ENCODE results near the gene ZNF827. TPM values are rescaled to one million over a fixed set of nuclear protein-coding genes. Genes with fewer than 3 reads are reported as not detected.

Gene ZNF827
- polyA plus RNA-seq (ENCODE audit: insufficient read length in 3 of 3) = 10 to 100 TPM; 26.5 to 38.1 (median 30.5) TPM

- peak; percentile 53 to 69 (median 67) for DNase-seq (ENCODE audit: low read depth in 3 of 3, low spot score in 2 of 3)
These were observed at the start of gene ZNF827 for GRCh38 chr4:145938618-145939440. ZNF827 (minus strand) TSS chr4:145938823; CDS start chr4:145938407, 416 bp downstream.

GRCh38 chr4:145984563-145984962 is 45.9 kb upstream of the ZNF827 start:
- no peak for DNase-seq (ENCODE audit: low read depth in 3 of 3, low spot score in 2 of 3)

GRCh38 chr4:145982791-145983190 is 44.2 kb upstream of the ZNF827 start:
- DNase-seq (ENCODE audit: low read depth in 3 of 3, low spot score in 2 of 3) = no peak

- DNase-seq (ENCODE audit: low read depth in 3 of 3, low spot score in 2 of 3) = no peak
These were observed 40.5 kb upstream of the ZNF827 start for GRCh38 chr4:145979160-145979559.

- DNase-seq (ENCODE audit: low read depth in 3 of 3, low spot score in 2 of 3) = no peak
These were observed 38.1 kb upstream of the ZNF827 start for GRCh38 chr4:145976680-145977079.

GRCh38 chr4:145960012-145960411 is 21.4 kb upstream of the ZNF827 start:
- DNase-seq (ENCODE audit: low read depth in 3 of 3, low spot score in 2 of 3) = no peak

DNA sequence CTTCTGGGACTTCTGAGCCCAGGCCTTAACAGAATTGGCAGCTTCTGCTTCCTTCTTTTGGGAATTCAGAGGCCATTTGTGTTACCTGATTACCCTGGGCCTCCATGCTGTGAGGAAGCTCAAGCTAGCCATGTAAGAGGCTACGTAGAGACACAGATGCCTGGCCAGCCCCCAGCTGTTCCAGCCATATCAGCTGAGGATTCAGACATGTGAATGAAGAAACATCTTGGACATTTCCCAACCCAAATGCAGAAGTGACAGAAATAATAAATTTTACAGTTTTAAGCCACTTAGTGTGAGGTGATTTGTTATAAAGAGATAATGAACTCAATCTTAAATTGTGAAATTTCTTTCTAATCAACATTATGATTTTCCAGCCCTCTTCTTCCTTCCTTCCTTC is 18.7 kb upstream of the ZNF827 start:
- DNase-seq (ENCODE audit: low read depth in 3 of 3, low spot score in 2 of 3) = no peak

DNA sequence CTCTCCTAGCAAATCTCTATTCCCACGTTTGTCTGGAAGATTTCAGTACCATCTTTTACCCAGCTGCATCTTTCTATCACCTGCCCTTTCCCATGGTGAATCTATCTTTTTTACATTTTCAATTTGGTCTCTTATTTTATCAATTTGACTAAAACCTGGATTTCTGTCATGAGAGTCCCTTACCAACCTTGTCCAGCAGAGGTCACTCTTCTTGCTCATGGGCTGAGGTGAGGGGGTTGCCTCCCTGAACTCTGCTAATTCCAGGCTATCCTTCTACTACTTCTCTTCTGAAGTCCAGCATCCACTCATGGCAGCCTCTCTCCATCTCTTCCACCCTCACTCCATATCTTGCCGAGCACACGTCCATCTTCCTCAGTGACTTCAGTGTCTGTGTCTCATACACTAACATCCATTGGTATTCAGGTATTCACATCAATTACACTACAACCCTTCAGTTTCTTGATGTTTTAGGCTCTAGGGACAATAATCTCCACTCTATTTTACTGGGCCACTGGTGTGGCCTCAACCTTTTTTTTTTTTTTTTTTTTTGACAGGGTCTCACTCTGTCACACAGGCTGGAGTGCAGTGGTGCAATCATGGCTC is 17.8 kb upstream of the ZNF827 start:
- DNase-seq (ENCODE audit: low read depth in 3 of 3, low spot score in 2 of 3) = no peak

- no peak for DNase-seq (ENCODE audit: low read depth in 3 of 3, low spot score in 2 of 3)
These were observed 16.3 kb upstream of the ZNF827 start for GRCh38 chr4:145954924-145955339.

DNA sequence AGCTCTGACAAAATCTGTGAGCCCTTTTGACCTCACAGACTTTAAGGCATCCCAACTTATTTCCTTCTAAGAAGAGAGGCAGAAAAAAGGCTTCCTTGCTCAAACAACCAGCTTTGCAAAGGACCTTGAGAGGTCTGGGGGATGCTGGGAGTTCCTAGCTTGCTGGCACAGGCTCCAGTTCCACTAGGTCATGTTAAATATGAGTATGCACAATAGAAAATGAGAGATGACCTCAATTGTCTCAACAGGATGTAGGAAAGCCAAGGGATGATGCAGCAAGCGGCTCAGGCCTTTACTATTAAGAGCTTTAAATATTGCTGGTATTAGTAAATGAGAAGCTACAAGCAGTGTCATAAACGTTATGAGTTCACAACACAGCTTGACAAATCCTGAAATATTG is 13.3 kb upstream of the ZNF827 start:
- DNase-seq (ENCODE audit: low read depth in 3 of 3, low spot score in 2 of 3) = no peak

DNA sequence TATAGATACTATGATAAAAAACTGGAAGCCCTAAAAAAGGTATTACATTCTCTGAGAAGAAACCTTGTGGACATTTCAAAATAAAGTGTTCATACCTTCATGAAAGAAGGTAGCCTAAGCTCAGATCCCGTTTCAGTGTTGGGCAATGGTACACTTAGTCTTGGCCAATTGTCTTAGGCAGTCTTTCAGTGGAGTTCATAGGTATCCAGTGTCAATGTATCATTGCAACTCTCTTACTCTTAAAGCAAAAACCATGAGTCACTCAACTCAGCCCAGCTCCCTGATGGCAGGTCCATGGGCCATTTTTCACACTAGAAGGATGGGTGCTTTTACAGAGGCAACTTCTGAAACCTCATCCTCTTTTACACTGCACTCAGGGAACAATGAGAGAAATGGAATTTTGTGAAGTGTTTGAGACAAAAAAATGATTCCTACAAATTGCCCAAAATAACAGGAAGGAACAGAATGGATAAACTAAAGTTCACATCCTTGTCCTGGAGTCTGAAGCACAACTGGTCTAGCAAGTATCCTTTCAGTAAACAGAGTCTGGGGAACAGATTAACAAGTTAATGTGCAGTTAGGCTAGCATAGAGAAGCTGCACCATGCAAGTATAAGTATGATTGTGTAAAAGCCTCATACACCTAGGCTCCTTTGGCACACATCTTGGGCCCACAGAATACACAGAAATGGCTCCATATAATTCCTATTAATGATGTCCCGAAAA is 7.0 kb upstream of the ZNF827 start:
- no peak for DNase-seq (ENCODE audit: low read depth in 3 of 3, low spot score in 2 of 3)

DNA sequence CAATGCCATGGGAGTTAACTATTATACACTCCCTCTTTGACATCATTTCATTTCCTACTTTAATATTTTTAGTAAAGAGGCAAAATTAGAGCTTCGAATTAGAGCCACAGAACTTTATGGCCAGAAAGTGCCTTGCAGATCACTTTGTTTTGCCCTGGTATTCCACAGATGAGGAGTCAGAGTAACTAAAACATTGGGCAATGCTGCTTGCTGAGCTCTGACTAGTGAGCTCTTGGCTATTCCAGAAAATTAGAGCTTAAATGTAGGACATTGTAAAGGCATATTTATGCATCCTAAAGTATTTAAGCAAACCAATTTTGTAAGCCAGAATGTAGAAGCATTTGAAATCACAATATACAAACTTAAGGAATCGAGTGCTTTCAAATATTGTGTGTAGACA is 6.3 kb upstream of the ZNF827 start:
- no peak for DNase-seq (ENCODE audit: low read depth in 3 of 3, low spot score in 2 of 3)

GRCh38 chr4:145939856-145940255 is 1.2 kb upstream of the ZNF827 start:
- no peak for DNase-seq (ENCODE audit: low read depth in 3 of 3, low spot score in 2 of 3)

DNA sequence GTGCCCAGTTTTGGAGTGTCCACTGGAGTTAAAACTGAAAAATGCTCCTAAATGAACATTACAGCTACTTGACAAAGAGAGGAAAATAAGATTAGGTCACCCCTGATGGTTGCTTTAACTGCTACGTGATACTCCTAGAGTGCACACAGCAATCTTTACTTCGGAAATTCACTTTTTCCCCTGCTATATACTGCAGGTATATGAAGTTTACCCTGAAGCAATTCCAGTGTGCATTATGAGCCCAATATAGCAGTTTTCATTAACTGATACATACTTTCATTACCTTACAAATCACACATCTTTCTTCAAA is 773 bp upstream of the ZNF827 start:
- DNase-seq (ENCODE audit: low read depth in 3 of 3, low spot score in 2 of 3) = peak in 1 of 3 donors; percentile 35

DNA sequence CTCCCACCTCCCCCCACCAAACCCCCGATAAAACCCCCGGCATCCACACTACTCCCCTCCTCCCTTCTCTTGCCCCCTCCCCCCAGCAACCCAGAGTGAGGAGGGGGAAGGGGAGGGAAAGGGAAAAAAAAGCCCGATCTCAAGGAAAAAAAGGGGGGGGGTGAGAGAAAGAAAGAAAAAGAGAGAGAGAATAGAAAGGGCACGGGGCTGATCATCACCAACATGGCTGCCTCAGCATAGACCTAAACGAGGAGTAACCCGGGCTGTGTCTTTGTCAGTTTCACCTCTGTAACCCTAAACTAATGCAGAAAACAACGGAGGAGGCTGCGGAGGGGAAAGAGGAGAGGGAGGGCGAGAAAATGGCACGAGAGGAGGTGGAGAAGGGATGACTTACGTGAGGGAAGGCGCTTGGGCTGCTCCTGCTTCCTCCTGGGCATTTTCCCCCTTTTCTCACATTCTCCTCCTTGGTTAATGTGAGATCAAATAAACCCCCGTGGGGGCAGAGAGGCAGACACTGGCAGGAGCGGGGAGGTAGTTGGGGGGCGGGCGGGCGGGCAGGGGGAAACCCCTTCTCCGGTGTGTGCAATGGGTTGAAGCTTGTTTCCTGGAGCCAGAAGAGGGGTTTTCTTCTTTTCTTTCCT is 532 bp downstream of the ZNF827 start:
- DNase-seq (ENCODE audit: low read depth in 3 of 3, low spot score in 2 of 3) = peak in 2 of 3 donors; percentile 41 to 60

- DNase-seq (ENCODE audit: low read depth in 3 of 3, low spot score in 2 of 3) = peak; percentile 52 to 70 (median 56)
These were observed 1.4 kb downstream of the ZNF827 start for GRCh38 chr4:145936997-145937901.

GRCh38 chr4:145936142-145936996 is 2.3 kb downstream of the ZNF827 start:
- peak; percentile 61 to 70 (median 69) for DNase-seq (ENCODE audit: low read depth in 3 of 3, low spot score in 2 of 3)

DNA sequence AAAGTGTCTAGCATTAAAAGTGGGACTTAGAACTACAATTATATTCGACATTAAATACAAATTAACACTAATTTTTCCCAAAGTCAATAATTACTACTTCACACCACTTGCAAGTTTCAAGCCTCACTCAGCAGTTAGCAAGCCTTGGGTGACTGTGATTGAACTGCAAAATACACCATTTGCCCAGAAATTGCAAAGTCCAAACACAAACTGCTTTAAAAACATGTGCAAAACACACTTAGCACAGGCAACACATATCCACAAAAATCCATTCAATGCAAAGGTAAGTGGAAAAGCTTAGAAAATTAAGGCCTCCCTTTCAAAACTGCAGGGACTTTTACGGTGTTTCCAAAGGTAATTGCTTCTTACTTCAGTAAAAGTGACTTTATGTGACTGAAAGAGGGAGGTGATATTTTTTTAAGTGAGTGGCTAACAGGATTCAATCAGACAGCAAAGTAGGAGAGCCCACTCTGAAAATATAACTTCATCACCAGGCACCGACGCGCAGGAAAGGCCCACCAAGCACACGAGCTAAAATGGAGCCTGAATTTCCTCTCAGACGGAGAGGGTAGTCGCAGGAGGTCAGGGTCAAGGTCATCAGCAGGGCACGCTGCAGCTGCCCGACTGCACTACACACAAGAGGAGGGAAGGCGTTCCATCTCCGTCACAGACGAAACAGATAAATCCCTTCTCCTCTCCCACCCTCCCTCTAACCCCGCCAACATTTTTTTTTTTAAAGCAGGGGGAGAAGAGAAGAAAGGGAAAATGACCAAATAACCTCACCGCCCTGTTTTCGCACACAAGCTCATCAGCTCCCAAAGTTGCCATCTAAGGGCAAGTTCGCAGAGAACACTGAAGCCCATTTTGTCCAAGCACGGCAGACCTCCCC is 3.1 kb downstream of the ZNF827 start:
- peak in 2 of 3 donors; percentile 27 to 43 for DNase-seq (ENCODE audit: low read depth in 3 of 3, low spot score in 2 of 3)
